Thoracic aorta (tissue), 2 donors: ENCODE data around the gene NHLRC3. TPM values are rescaled to one million over a fixed set of nuclear protein-coding genes. Genes with fewer than 3 reads are reported as not detected.
"Not testable (repeated sequence)": the region's sequence is repeated elsewhere in the genome, so short reads cannot be mapped to it uniquely, and the experiment has no call there.

Experiments
- ATAC-seq: fragments of 150-250 bp; one replicate; pipeline ENCODE4 v1.8.0; 2017; ENCODE audit warnings: low read depth; ENCODE audit not compliant: insufficient number of reproducible peaks, low FRiP score
- DNase-seq: peaks from one replicate; pipeline ENCODE4 v3.0.0-alpha.2; 2020; ENCODE audit warnings: low spot score
- H3K27ac ChIP-seq, 2 donors: fragments of 200-600 bp; sonication (generic); 1 replicate in 1 of 2; 2 replicates in 1 of 2; pipeline ENCODE4 v1.5.1; 2016; ENCODE audit warnings: mild to moderate bottlenecking in 2 of 2, moderate library complexity in 2 of 2
- H3K27me3 ChIP-seq: fragments of 200-600 bp; sonication (generic); replicated peaks from 2 replicates; pipeline ENCODE4 v1.6.0; 2016; ENCODE audit warnings: mild to moderate bottlenecking; ENCODE audit not compliant: insufficient read depth
- H3K36me3 ChIP-seq: fragments of 200-600 bp; sonication (generic); one replicate; pipeline ENCODE4 v1.5.1; 2016
- H3K4me1 ChIP-seq, 2 donors: fragments of 200-600 bp; sonication (generic); 1 replicate in 1 of 2; 2 replicates in 1 of 2; pipeline versions ENCODE4 v1.5.1 to v1.6.0; 2016; ENCODE audit warnings: low read depth in 2 of 2, mild to moderate bottlenecking in 1 of 2; ENCODE audit not compliant: control insufficient read depth in 1 of 2
- H3K4me3 ChIP-seq: fragments of 200-600 bp; sonication (generic); 2 replicates; pipeline ENCODE4 v1.5.1; 2016; ENCODE audit warnings: mild to moderate bottlenecking
- H3K9me3 ChIP-seq: fragments of 200-600 bp; sonication (generic); 2 replicates; pipeline ENCODE4 v1.5.1; 2016
- total RNA-seq, 2 donors: library from RNA; depleted of rRNA; stranded (reverse); fragments of >200 nt; gene quantifications; one replicate each; pipeline versions ENCODE4 v1.1.0 to v1.2.3, GENCODE V29; 2016
- TF ChIP-seq, protein P1 (sequence below): fragments of 200-600 bp; sonication (generic); IDR thresholded peaks from one replicate; pipeline ENCODE4 v1.5.1; 2019; ENCODE audit warnings: antibody characterized with exemption

Gene NHLRC3
- total RNA-seq, 2 donors from 2014 or later = 21.7 to 27.2 TPM

- TF ChIP-seq, protein P1, sequence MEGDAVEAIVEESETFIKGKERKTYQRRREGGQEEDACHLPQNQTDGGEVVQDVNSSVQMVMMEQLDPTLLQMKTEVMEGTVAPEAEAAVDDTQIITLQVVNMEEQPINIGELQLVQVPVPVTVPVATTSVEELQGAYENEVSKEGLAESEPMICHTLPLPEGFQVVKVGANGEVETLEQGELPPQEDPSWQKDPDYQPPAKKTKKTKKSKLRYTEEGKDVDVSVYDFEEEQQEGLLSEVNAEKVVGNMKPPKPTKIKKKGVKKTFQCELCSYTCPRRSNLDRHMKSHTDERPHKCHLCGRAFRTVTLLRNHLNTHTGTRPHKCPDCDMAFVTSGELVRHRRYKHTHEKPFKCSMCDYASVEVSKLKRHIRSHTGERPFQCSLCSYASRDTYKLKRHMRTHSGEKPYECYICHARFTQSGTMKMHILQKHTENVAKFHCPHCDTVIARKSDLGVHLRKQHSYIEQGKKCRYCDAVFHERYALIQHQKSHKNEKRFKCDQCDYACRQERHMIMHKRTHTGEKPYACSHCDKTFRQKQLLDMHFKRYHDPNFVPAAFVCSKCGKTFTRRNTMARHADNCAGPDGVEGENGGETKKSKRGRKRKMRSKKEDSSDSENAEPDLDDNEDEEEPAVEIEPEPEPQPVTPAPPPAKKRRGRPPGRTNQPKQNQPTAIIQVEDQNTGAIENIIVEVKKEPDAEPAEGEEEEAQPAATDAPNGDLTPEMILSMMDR = no peak
- no peaks in the 10 kb centered on the region for H3K4me1 ChIP-seq
- DNase-seq (no peak), ATAC-seq (no peak)
- no peaks in the 10 kb centered on the region for H3K9me3 ChIP-seq
- H3K4me3 ChIP-seq = no peak overlapping the region
- no peaks in the 10 kb centered on the region for H3K36me3 ChIP-seq
- H3K27ac ChIP-seq = no peak overlapping the region
- H3K27me3 ChIP-seq = no peaks in the 10 kb centered on the region
Measured at GRCh38 chr13:39058040-39058439, 19.8 kb downstream of the NHLRC3 start.

DNA sequence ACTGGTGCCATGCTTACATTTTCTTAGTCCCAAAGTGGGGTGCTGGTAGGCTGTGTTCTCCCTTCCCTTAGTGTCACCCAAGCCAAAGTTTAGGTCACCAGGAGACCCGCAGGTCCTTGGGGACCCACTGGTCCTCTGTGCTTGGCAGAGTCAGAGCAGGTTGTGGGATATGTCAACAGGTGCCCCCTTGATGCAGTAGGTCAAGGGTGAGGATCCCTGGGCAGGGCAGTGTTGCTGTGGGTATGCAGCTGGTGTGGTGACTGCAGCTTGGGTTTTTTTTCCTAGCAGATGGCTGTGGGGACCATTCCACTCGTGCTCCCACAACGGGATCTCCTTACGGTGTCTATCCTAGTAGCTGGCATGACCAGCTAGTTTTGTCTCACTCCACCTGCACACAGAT lies 23.7 kb downstream of the NHLRC3 start:
- TF ChIP-seq, protein P1 = no peak
- H3K36me3 ChIP-seq = no peaks in the 10 kb centered on the region
- ATAC-seq (no peak), DNase-seq (no peak)
- H3K27ac ChIP-seq = no peak overlapping the region
- H3K4me3 ChIP-seq = no peak overlapping the region
- no peaks in the 10 kb centered on the region for H3K27me3 ChIP-seq
- no peaks in the 10 kb centered on the region for H3K4me1 ChIP-seq
- H3K9me3 ChIP-seq = no peaks in the 10 kb centered on the region

- Histone ChIP-seq H3K27me3 (no peaks in the 10 kb centered on the region), H3K4me1 (no peaks in the 10 kb centered on the region), H3K9me3 (no peaks in the 10 kb centered on the region), H3K27ac (no peak overlapping the region), H3K36me3 (no peaks in the 10 kb centered on the region), H3K4me3 (no peak overlapping the region)
- DNase-seq (no peak), ATAC-seq (peak; percentile 28)
- TF ChIP-seq, protein P1 = no peak
Measured at GRCh38 chr13:39072842-39073241, 34.6 kb downstream of the NHLRC3 start.

- H3K36me3 ChIP-seq = no peaks in the 10 kb centered on the region
- no peaks in the 10 kb centered on the region for H3K9me3 ChIP-seq
- DNase-seq (no peak), ATAC-seq (no peak)
- no peaks in the 10 kb centered on the region for H3K4me1 ChIP-seq
- TF ChIP-seq, protein P1 = no peak
- no peaks in the 10 kb centered on the region for H3K27me3 ChIP-seq
- H3K27ac ChIP-seq = no peak overlapping the region
- H3K4me3 ChIP-seq = no peak overlapping the region
Measured at GRCh38 chr13:39073983-39074382, 35.7 kb downstream of the NHLRC3 start.

GRCh38 chr13:39086251-39086945 lies 48.1 kb downstream of the NHLRC3 start:
- H3K36me3 ChIP-seq, H3K4me1 ChIP-seq, H3K27ac ChIP-seq, H3K27me3 ChIP-seq, ATAC-seq, H3K9me3 ChIP-seq, H3K4me3 ChIP-seq, DNase-seq: not testable (repeated sequence)

GRCh38 chr13:39091586-39091985 lies 53.3 kb downstream of the NHLRC3 start:
- no peaks in the 10 kb centered on the region for H3K4me1 ChIP-seq
- ATAC-seq (no peak), DNase-seq (no peak)
- H3K27me3 ChIP-seq = no peaks in the 10 kb centered on the region
- TF ChIP-seq, protein P1 = no peak
- no peak overlapping the region for H3K27ac ChIP-seq
- no peaks in the 10 kb centered on the region for H3K9me3 ChIP-seq
- no peaks in the 10 kb centered on the region for H3K36me3 ChIP-seq
- H3K4me3 ChIP-seq = no peak overlapping the region
